MG63 (cell line): ENCODE data around the gene NUTM1. TPM values are rescaled to one million over a fixed set of nuclear protein-coding genes. Genes with fewer than 3 reads are reported as not detected.
"Not testable (repeated sequence)": the region's sequence is repeated elsewhere in the genome, so short reads cannot be mapped to it uniquely, and the experiment has no call there.

Experiments used
- DNase-seq: peaks from one replicate; pipeline ENCODE4 v3.0.0-alpha.2; 2020
- H3K27me3 ChIP-seq: fragments of 250-450 bp; sonication (Bioruptor Pico); 2 replicates; pipeline ENCODE4 v1.5.1; 2020; ENCODE audit warnings: mild to moderate bottlenecking, moderate library complexity
- H3K36me3 ChIP-seq: fragments of 250-450 bp; sonication (Bioruptor Pico); 2 replicates; pipeline ENCODE4 v1.5.1; 2020; ENCODE audit warnings: mild to moderate bottlenecking, moderate library complexity
- H3K4me3 ChIP-seq: fragments of 250-450 bp; sonication (Bioruptor Pico); 2 replicates; pipeline ENCODE4 v1.5.1; 2020; ENCODE audit warnings: mild to moderate bottlenecking, moderate library complexity
- H3K9me3 ChIP-seq: fragments of 250-450 bp; sonication (Bioruptor Pico); 2 replicates; pipeline ENCODE4 v1.5.1; 2020; ENCODE audit warnings: mild to moderate bottlenecking, moderate library complexity
- total RNA-seq: library from RNA; depleted of rRNA; stranded (reverse); fragments of >200 nt; shearing (Covaris generic); gene quantifications from 2 replicates; pipeline ENCODE4 v1.2.3, GENCODE V29; 2014; ENCODE audit warnings: low replicate concordance; rRNA removed

The NUTM1 gene
- total RNA-seq, 1 experiment from 2014 or later, result not detected

GRCh38 chr15:34375541-34375940 lies 32.4 kb downstream of the NUTM1 start:
- not testable (repeated sequence) for H3K27me3 ChIP-seq, H3K36me3 ChIP-seq, H3K9me3 ChIP-seq, H3K4me3 ChIP-seq, DNase-seq

DNA sequence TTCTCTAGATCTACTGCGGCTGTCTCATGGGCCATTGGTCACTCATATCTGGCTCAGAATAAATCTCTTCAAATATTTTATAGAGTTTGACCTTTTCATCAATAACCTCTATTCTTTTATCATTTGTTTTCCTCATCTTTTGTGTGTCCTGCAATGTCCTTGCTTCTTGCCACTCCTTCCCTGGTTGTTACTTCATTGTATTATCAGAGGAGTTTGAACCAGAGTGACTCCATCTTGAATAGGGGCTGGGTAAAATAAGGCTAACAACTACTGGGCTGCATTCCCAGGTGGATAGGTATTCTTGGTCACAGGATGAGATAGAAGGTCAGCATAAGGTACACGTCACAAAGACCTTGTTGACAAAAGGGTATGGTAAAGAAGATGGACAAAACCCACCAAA lies 33.7 kb downstream of the NUTM1 start:
- Histone ChIP-seq H3K9me3 (no peaks in the 10 kb centered on the region), H3K4me3 (no peak overlapping the region), H3K36me3 (no peaks in the 10 kb centered on the region), H3K27me3 (no peaks in the 10 kb centered on the region)
- no peak for DNase-seq

GRCh38 chr15:34380491-34380890 lies 37.4 kb downstream of the NUTM1 start:
- H3K27me3 ChIP-seq, H3K4me3 ChIP-seq, H3K9me3 ChIP-seq, H3K36me3 ChIP-seq, DNase-seq: not testable (repeated sequence)

GRCh38 chr15:34381829-34382521 lies 38.9 kb downstream of the NUTM1 start:
- not testable (repeated sequence) for H3K4me3 ChIP-seq, H3K9me3 ChIP-seq, H3K36me3 ChIP-seq

GRCh38 chr15:34389594-34390086 lies 46.5 kb downstream of the NUTM1 start:
- H3K36me3 ChIP-seq, H3K27me3 ChIP-seq, H3K4me3 ChIP-seq, H3K9me3 ChIP-seq, DNase-seq: not testable (repeated sequence)

More at GRCh38 chr15:34381829-34382521, 38.9 kb downstream of the NUTM1 start:
- not testable (repeated sequence) for H3K27me3 ChIP-seq, DNase-seq

- H3K36me3 ChIP-seq, DNase-seq, H3K4me3 ChIP-seq, H3K9me3 ChIP-seq, H3K27me3 ChIP-seq: not testable (repeated sequence)
Observed at GRCh38 chr15:34392981-34393380, 49.9 kb downstream of the NUTM1 start.

DNA sequence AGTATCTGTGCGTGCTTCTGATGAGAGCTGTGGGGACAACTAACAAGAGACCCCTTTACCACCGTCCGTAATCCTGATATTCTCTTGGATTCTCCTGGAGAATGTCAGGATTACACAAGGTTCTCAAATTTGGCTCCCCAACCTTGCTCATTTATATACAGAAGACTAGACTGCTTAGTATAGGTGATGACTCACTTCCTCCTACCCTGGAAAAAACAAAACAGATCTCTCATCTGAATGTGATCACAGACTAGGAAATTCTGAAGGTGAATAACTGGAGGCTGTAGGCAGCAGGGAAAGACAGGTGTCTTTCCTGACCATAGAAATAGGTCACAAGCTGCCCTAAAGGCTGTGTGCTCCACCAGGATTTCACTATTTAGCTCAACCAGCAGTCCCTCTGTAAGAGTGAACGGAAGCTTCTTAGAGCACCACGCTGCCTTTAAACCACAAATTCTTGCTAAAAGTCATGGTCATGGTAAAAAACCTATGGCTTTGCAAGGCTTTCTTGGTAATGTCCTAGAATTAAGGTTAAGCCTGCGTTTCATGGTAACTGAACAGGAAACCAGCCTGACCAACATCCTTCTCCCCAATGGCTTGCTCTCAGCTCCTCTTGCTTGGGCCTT lies 54.6 kb downstream of the NUTM1 start:
- H3K36me3 ChIP-seq, H3K9me3 ChIP-seq, DNase-seq, H3K27me3 ChIP-seq, H3K4me3 ChIP-seq: not testable (repeated sequence)

- H3K4me3 ChIP-seq, H3K36me3 ChIP-seq: not testable (repeated sequence)
Observed at GRCh38 chr15:34403160-34403598, 60.1 kb downstream of the NUTM1 start.

DNA sequence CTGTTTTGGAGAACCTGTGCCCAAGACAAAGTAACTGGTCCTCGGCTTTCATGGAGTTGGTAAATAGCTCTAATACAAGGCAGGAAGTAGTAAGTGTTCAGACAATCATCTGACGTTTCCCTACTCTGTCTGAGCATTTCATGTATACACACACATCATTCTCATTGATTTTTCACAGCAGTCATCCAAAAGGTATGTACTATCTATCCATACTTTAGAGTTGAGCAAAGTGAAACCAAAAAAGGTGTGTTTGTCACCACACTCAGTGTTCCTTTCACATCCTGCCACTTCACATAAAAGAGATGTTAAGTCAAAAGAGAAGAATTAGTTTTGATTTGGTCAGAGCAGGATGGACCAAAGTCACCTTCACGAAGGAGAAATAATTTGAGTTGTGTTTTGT lies 60.8 kb downstream of the NUTM1 start:
- H3K36me3 ChIP-seq, DNase-seq, H3K27me3 ChIP-seq, H3K9me3 ChIP-seq, H3K4me3 ChIP-seq: not testable (repeated sequence)

More at GRCh38 chr15:34403160-34403598, 60.1 kb downstream of the NUTM1 start:
- DNase-seq, H3K9me3 ChIP-seq, H3K27me3 ChIP-seq: not testable (repeated sequence)

Other genes starting within 250 kb of the NUTM1 start
- 59.0 and 66.2 TPM in 2 replicates for gene EMC7, start 241.5 kb upstream of the NUTM1 start, total RNA-seq
- gene PGBD4, start 241.2 kb upstream of the NUTM1 start, total RNA-seq, result 0.76 and 1.6 TPM in 2 replicates
- gene KATNBL1, start 133.2 kb upstream of the NUTM1 start, total RNA-seq, result 38.1 and 62.4 TPM in 2 replicates
- 195 and 222 TPM in 2 replicates for gene EMC4, start 118.3 kb upstream of the NUTM1 start, total RNA-seq
- 1.1 and 1.6 TPM in 2 replicates for gene SLC12A6, start 5.5 kb upstream of the NUTM1 start, total RNA-seq
- gene NOP10, start 179 bp upstream of the NUTM1 start, total RNA-seq, result 180 and 290 TPM in 2 replicates
- gene LPCAT4, start 23.9 kb downstream of the NUTM1 start, total RNA-seq, result 2.2 and 4.4 TPM in 2 replicates
- 5.7 and 10.9 TPM in 2 replicates for gene GOLGA8A, start 94.5 kb downstream of the NUTM1 start, total RNA-seq
- gene GOLGA8B, start 240.3 kb downstream of the NUTM1 start, total RNA-seq, result 16.5 and 54.0 TPM in 2 replicates